PC-3 (cell line): ENCODE data around the gene NOS1.

ENCODE experiments used
- EZH2 ChIP-seq: fragments of 300-600 bp; sonication (generic); IDR thresholded peaks from one replicate; pipeline ENCODE4 v1.6.1; 2017; ENCODE audit warnings: antibody characterized with exemption, mild to moderate bottlenecking, low read length; ENCODE audit not compliant: unreplicated experiment
- TF ChIP-seq, protein P1 (sequence below): fragments of 300-600 bp; sonication (generic); conservative IDR thresholded peaks from 2 replicates; pipeline ENCODE4 v1.5.1; 2017; ENCODE audit warnings: antibody characterized with exemption, low read depth, mild to moderate bottlenecking, low read length

- TF ChIP-seq, protein P1, sequence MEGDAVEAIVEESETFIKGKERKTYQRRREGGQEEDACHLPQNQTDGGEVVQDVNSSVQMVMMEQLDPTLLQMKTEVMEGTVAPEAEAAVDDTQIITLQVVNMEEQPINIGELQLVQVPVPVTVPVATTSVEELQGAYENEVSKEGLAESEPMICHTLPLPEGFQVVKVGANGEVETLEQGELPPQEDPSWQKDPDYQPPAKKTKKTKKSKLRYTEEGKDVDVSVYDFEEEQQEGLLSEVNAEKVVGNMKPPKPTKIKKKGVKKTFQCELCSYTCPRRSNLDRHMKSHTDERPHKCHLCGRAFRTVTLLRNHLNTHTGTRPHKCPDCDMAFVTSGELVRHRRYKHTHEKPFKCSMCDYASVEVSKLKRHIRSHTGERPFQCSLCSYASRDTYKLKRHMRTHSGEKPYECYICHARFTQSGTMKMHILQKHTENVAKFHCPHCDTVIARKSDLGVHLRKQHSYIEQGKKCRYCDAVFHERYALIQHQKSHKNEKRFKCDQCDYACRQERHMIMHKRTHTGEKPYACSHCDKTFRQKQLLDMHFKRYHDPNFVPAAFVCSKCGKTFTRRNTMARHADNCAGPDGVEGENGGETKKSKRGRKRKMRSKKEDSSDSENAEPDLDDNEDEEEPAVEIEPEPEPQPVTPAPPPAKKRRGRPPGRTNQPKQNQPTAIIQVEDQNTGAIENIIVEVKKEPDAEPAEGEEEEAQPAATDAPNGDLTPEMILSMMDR, result no peak
- no peak for TF ChIP-seq EZH2
These were observed 134.9 kb downstream of the NOS1 start for GRCh38 chr12:117226505-117226904.
